A172 (cell line): ENCODE results near the gene MRPS23. TPM values are rescaled to one million over a fixed set of nuclear protein-coding genes. Genes with fewer than 3 reads are reported as not detected.
"Not testable (repeated sequence)": the region's sequence is repeated elsewhere in the genome, so short reads cannot be mapped to it uniquely, and the experiment has no call there.

Experiments used
- DNase-seq: peaks from one replicate; pipeline ENCODE4 v3.0.0-alpha.2; 2015; ENCODE audit warnings: low spot score
- total RNA-seq: library from RNA; depleted of rRNA; stranded (reverse); fragments of >200 nt; shearing (Covaris generic); gene quantifications from 2 replicates; pipeline ENCODE4 v1.2.3, GENCODE V29; 2014

The MRPS23 gene
- total RNA-seq, 1 experiment from 2014 or later = 83.7 TPM

GRCh38 chr17:57862694-57863667, 13.1 kb upstream of the MRPS23 start:
- DNase-seq = no peak

- no peak for DNase-seq
These were observed 12.2 kb upstream of the MRPS23 start for GRCh38 chr17:57861790-57862693.

GRCh38 chr17:57861000-57861789, 11.4 kb upstream of the MRPS23 start:
- DNase-seq = peak; percentile 79

- DNase-seq = no peak
These were observed 10.7 kb upstream of the MRPS23 start for GRCh38 chr17:57860414-57860999.

GRCh38 chr17:57859601-57860413, 10.0 kb upstream of the MRPS23 start:
- DNase-seq = no peak

- no peak for DNase-seq
These were observed 9.0 kb upstream of the MRPS23 start for GRCh38 chr17:57858838-57859237.

- DNase-seq = no peak
These were observed 7.2 kb upstream of the MRPS23 start for GRCh38 chr17:57856792-57857620.

- no peak for DNase-seq
These were observed 5.7 kb upstream of the MRPS23 start for GRCh38 chr17:57855391-57856035.

GRCh38 chr17:57853695-57854094, 3.9 kb upstream of the MRPS23 start:
- no peak for DNase-seq

- DNase-seq = no peak
These were observed 3.1 kb upstream of the MRPS23 start for GRCh38 chr17:57852955-57853328.

- no peak for DNase-seq
These were observed 2.5 kb upstream of the MRPS23 start for GRCh38 chr17:57852092-57852954.

- DNase-seq = no peak
These were observed 526 bp downstream of the MRPS23 start for GRCh38 chr17:57849163-57849873.

- DNase-seq = not testable (repeated sequence)
These were observed 3.5 kb downstream of the MRPS23 start for GRCh38 chr17:57846056-57846945.

- DNase-seq = no peak
These were observed 7.6 kb downstream of the MRPS23 start for GRCh38 chr17:57842280-57842679.

- DNase-seq = no peak
These were observed 10.3 kb downstream of the MRPS23 start for GRCh38 chr17:57839571-57839923.

- no peak for DNase-seq
These were observed 10.8 kb downstream of the MRPS23 start for GRCh38 chr17:57838857-57839570.
